HG03045 (cell line): Measurements from ENCODE around the gene KMT2B.
A peak's percentile ranks its signal among the peaks of the same experiment; 100 is the strongest.

Experiments used
- ATAC-seq: cut with Tn5 transposase; IDR thresholded peaks from one replicate; pipeline ENCODE4 v1.9.1; 2021; ENCODE audit warnings: mild to moderate bottlenecking, moderate library complexity; ENCODE audit not compliant: unreplicated experiment

The KMT2B gene

GRCh38 chr19:35727053-35727955, 9.5 kb downstream of the KMT2B start:
- no peak for ATAC-seq

DNA sequence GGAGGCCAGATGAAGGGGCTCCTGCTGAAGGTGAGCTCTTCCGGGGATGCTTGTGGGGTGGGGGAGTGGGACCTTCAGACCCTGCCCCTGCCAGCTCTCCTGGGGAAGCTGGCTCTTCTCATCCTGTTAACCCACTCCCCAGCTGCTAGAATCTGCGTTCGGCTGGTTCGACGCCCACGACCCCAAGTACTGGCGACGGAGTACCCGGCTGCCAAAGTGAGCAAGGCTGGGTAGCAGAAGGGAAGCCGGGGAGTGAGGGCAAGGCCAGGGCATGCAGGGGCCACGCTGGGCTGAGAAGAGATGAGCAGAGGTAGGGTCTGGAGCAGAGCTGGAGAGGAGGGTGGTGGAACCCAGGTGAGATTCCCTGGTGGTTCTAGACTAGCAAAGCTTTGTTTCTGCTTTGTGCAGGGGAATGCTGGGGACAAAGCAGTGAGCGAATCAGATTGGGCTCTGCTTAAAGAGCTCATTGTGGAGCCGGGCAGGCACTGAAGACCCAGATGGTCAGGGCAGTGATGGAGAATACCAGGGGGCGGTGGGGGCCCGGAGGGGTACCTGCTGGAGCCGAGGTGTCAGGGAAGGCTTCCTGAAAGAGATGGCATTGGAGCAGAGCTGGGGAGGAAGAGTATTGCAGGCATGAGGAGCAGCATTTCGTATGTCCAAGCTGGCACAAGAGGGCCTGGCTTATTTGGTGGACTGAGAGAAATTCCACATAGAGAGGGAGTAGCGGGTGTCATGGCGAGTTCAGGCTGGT, 10.3 kb downstream of the KMT2B start:
- ATAC-seq = no peak

- no peak for ATAC-seq
Measured at GRCh38 chr19:35729021-35729420, 11.2 kb downstream of the KMT2B start.

- ATAC-seq = no peak
Measured at GRCh38 chr19:35729763-35730162, 12.0 kb downstream of the KMT2B start.

- ATAC-seq = no peak
Measured at GRCh38 chr19:35730326-35730725, 12.5 kb downstream of the KMT2B start.

DNA sequence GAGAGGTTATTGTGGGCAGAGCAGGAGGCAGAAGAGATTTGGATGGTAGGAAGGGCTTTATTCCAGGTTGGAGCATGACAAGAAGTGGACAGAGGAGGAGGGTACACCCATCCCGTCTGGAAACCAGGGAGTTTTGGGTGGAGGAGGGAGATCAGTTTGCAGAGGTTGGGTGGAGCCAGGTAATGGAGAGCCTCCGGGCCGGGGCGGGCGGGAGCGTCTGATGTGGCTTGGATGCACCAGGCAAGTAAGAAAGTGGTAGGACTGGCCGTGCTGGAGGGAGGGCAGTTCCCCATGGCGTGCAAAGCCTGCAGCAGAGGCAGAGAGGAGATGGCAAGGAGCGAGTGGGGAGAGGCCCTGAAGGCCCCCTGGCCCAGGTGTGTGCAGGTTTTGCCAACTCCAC, 13.6 kb downstream of the KMT2B start:
- ATAC-seq = no peak

DNA sequence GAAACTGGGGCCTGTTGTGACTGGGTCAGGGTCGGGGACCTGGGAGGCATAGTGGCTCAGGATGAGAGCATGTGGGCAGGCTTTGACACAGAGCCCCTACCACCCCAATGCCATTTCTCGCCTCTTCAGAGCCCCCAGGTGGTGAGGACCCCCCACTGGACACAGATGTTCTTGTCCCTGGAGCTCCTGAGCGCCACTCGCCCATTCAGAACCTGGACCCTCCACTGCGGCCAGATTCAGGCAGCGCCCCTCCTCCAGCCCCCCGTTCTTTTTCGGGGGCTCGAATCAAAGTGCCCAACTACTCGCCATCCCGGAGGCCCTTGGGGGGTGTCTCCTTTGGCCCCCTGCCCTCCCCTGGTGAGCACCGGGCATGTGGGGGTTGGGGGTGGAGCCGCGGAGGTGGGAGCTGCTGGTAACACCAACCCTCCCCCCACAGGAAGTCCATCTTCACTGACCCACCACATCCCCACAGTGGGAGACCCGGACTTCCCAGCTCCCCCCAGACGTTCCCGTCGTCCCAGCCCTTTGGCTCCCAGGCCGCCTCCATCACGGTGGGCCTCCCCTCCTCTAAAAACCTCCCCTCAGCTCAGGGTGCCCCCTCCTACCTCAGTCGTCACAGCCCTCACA, 14.1 kb downstream of the KMT2B start:
- no peak for ATAC-seq

DNA sequence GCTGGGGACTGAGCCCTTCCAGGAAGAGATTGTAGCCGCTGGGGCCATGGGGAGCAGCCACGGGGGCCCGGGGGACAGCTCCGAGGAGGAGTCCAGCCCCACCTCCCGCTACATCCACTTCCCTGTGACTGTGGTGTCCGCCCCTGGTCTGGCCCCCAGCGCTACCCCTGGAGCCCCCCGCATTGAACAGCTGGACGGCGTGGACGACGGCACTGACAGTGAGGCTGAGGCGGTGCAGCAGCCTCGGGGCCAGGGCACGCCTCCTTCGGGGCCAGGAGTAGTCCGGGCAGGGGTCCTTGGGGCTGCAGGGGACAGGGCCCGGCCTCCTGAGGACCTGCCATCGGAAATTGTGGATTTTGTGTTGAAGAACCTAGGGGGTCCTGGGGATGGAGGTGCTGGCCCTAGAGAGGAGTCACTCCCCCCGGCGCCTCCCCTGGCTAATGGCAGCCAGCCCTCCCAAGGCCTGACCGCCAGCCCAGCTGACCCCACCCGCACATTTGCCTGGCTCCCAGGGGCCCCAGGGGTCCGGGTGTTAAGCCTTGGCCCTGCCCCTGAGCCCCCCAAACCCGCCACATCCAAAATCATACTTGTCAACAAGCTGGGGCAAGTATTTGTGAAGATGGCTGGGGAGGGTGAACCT, 14.9 kb downstream of the KMT2B start:
- no peak for ATAC-seq

- no peak for ATAC-seq
Measured at GRCh38 chr19:35733180-35734125, 15.7 kb downstream of the KMT2B start.

DNA sequence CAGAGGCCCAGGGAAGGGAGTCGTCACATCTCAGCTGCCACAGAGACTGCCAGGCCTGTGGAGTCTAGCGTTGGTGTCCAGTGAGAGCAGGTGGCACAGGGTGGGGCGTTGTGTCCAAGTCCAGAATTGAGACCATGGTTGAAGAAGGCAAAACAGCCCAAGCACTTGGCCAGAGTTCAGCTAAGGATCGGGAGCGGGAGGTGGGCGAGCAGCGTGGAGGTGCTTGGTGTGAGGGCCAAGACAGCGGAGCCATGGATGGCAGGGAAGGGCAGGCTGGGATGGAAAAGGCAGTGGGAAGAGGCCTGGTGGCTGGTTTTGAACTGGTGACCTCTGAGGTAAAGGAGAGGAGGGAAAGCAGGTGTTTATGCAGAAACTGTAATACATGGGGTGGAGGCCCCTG, 16.5 kb downstream of the KMT2B start:
- no peak for ATAC-seq

DNA sequence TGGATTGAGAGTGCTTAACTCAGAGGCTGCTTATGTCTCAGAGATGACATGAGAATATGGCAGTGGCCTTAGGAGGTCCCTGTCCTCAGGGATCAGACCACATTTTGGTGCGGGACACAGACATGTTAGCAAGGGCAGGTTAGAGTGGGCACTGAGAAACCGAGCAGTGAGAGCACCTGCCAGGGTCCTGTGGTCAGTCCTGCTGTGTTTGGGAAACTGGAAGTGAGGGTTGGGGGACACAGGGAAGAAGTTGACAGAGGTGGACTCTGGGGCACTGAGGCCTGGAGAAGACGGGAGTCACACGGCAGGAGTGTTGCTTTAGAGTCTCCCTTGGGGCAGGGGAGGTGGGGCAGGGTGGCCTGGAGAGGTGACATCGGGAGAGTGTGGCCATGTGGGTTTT, 17.1 kb downstream of the KMT2B start:
- ATAC-seq = no peak

- ATAC-seq = no peak
Measured at GRCh38 chr19:35736913-35737886, 19.4 kb downstream of the KMT2B start.

DNA sequence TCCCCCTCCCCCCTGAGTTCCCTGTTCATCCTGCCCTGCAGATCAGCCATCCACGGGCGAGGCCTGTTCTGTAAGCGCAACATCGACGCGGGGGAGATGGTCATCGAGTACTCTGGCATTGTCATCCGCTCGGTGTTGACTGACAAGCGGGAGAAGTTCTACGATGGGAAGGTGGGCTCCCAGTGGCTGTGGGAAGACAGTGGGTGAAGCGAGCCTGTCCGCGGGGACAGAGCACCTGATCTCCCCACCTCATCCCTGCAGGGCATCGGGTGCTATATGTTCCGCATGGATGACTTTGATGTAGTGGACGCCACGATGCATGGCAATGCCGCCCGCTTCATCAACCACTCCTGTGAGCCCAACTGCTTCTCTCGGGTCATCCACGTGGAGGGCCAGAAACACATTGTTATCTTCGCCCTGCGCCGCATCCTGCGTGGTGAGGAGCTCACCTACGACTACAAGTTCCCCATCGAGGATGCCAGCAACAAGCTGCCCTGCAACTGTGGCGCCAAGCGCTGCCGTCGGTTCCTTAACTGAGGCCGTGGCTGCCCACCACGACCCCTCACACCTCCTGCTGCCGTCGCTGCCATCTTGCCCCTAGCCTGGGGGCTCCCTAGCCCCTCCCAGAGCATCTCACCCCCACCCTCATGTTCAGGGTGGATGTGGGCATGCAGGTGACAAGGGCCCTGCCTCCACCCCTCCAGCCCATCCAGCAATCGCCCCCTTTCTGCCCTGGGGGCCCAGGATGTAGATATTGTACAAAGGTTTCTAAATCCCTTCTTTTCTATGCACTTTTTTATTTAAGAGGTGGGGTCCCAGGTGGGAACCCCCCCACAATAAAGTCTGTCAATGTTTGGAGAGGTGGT, 20.5 kb downstream of the KMT2B start:
- ATAC-seq = no peak

DNA sequence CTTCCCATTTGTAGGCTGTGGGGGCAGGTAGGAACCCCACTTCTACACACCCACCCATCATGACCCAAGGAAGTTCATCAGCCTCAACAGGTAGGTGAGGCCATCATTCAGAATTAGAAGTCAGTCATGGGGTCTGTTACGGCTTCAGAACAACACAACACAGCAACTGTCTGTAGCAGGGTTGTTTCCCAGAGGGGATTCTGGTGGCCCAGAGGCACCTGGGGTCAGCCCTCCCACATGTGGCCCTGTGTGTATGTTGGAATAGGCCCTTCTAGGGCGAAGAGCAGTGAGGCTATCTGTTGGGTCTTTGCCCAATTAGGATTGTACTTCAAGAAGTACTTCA, 21.1 kb downstream of the KMT2B start:
- ATAC-seq = no peak

GRCh38 chr19:35739275-35740107, 21.7 kb downstream of the KMT2B start:
- ATAC-seq = no peak

DNA sequence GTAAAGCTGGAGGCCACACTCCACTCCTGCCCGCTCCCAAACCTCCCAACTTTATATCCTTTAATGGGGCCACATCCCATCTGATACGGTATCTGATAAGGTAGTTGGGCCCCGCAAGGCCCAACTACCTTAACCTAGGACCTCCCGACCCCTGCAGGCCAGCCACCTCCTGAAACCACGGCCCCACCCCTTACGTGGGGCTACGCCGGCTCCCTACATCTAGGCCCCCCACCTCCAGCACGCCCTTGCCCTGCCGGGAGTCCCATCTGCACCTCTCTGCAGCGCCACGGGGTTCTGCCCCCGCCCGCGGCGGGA, 22.3 kb downstream of the KMT2B start:
- ATAC-seq = no peak

DNA sequence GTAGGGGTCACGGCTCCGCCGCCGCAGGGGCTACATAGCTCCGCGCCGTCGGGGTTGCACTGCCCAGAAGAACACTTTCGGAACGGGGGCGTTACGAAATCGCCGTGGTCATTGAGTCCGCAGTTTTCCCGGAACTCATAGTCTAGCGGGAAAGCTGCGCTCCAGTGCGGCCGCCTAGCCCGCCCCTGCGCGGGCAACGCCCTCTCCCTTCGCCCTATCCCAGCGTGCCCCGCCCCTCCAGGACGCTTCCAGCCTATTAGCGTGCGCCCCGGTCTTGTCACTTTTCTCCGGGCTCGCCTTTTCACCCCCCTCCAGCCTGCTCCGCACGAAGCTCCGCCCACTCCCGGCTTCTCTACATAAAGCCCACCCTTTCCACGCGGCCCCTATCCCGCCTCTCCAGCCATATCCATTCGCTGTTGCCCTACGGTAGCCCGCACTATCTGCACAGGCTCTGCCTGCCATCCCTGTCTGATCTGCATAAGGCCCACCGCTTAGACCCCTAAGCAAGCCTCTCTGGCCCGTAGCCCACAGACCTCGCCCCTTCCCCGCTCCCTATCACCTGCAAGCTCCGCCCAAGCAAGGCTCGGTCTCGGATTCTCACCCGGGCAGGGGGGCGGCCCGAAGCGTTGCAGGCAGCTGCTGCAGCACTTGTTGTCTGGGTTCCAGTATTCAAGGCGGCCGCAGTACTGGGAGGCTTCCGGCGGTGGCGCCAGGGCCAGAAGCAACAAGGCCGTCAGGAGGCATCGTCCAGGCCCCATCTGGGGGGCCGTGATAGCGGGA, 22.8 kb downstream of the KMT2B start:
- ATAC-seq = peak; percentile 61
